Activated CD4-positive, alpha-beta T cell treated with anti-CD3 and anti-CD28 coated beads for 36 hours (primary cell): ENCODE measurements around the gene LYRM9. TPM values are rescaled to one million over a fixed set of nuclear protein-coding genes. Genes with fewer than 3 reads are reported as not detected.

Experiments
- ATAC-seq: fragments of 200-7000 bp; cut with Tn5 transposase; one replicate; pipeline ENCODE4 v1.10.0; 2021; ENCODE audit warnings: mild to moderate bottlenecking, moderate library complexity
- CTCF ChIA-PET: fragments of 350-600 bp; sonication (Branson Sonifier 250); formaldehyde crosslinking; loops from one replicate; lab custom pipeline; 2021; ENCODE audit warnings: antibody characterized with exemption; lab: Charles Lee
- POLR2A ChIA-PET: fragments of 350-600 bp; sonication (Branson Sonifier 250); formaldehyde crosslinking; loops from one replicate; lab custom pipeline; 2021; ENCODE audit warnings: antibody characterized with exemption, inconsistent platforms; lab: Charles Lee
- DNase-seq: peaks from one replicate; pipeline ENCODE4 v3.0.0-alpha.2; 2020
- H3K27ac Mint-ChIP-seq: one replicate; pipeline ENCODE4 v1.8.0; 2021; ENCODE audit warnings: mixed read lengths
- H3K27me3 Mint-ChIP-seq: one replicate; pipeline ENCODE4 v1.8.0; 2021; ENCODE audit warnings: mixed read lengths
- H3K36me3 Mint-ChIP-seq: one replicate; pipeline ENCODE4 v1.8.0; 2021; ENCODE audit warnings: low read depth, mixed read lengths
- H3K4me1 Mint-ChIP-seq: one replicate; pipeline ENCODE4 v1.8.0; 2021; ENCODE audit warnings: mixed read lengths
- H3K4me3 Mint-ChIP-seq: one replicate; pipeline ENCODE4 v1.8.0; 2021; ENCODE audit warnings: mild to moderate bottlenecking, moderate library complexity, mixed read lengths
- H3K9me3 Mint-ChIP-seq: one replicate; pipeline ENCODE4 v1.8.0; 2021; ENCODE audit warnings: low read depth, mixed read lengths
- intact Hi-C, 2 experiments: fragments of 100-400 bp; cut with DNase I in 1 of 2; cut with micrococcal nuclease in 1 of 2; formaldehyde crosslinking; loops; one replicate each; pipeline versions ENCODE4 v1.14.2 to v1.15.1; 2022 to 2024; cut with DNase I, micrococcal nuclease
- total RNA-seq, 2 experiments: library from RNA; stranded (reverse); gene quantifications; one replicate each; pipeline ENCODE4 v1.2.3, GENCODE V29; 2021

Gene LYRM9
- 1 to 10 TPM; 5.9 to 6.3 TPM for total RNA-seq

GRCh38 chr17:27892866-27893769 lies at the start of gene LYRM9:
TSS of gene LYRM9 (minus strand) at chr17:27893365. CDS start at chr17:27882694, 10,671 bp downstream.
- H3K36me3 Mint-ChIP-seq: no peaks in the 10 kb centered on the region
- H3K9me3 Mint-ChIP-seq: no peaks in the 10 kb centered on the region
- peaks cover 21% of the 10 kb centered on the region for H3K4me1 Mint-ChIP-seq
- ChIA-PET POLR2A (interaction anchor here (1.1 kb wide), 1 partner anchor 148 kb away, joined by 5 read pairs; no protein-coding TSS in a partner anchor), CTCF (interaction anchor here (0.6 to 3.9 kb wide), 31 partner anchors 9 to 677 kb away, joined by 3 to 126 read pairs (median 4); partner anchors contain the start of gene NOS2)
- DNase-seq (peak; percentile 96), ATAC-seq (peak; percentile 96)
- peak within 1 kb of the TSS; percentile 63 for H3K27ac Mint-ChIP-seq
- H3K4me3 Mint-ChIP-seq: peak within 1 kb of the TSS; percentile 76
- intact Hi-C loops: loop anchor here (1.0 to 10.0 kb wide), 8 partner anchors 85 to 596 kb away; partner anchors contain the start of genes NLK (in 1 of the 2) and TMEM97 (in 1 of the 2)
- H3K27me3 Mint-ChIP-seq: peaks cover 17% of the 10 kb centered on the region

DNA sequence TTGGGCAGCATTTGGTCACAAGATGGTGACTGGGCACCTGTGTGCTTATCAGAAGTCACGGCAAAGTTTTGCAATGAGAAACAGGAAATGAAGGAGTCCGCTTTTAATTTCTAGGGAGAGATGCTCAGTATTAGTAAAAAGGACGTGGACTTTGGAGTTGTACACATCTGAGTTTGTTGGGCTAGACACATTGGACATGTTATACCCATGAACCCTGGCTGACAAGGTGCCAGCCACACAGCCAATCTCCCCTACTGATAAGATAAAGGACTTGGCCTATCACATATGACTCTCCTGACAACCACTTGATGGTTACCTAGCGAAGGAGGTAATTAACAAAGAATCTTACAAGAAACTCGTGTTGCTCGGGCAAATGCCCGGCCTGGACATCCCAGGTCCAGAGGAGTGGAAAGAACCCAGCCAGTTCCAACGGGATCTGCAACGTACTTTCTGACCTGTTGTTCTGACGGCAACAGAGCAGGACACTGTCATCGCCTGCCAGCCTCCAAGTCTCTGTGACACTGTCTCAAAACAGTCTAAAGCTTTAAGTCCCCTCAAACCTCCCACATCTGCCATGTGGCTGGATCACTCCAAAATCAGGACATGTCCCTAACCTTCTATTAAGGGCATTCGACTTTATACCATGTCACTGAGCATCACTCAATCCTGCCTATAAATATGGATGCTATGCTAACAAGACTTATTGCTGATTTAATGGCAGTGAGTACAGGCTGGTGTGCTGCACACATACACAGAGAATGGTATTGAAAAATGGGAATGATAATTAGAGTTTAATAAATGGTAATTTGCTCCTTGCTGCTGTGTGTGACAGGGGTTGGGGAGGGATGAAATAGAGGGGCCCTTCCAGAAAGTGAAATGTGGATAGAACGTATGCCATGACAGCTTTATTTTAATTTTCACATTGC lies 47.6 kb upstream of the LYRM9 start:
- DNase-seq (no peak), ATAC-seq (no peak)
- ChIA-PET POLR2A (no interaction called here), CTCF (no interaction called here)
- no peaks in the 10 kb centered on the region for H3K36me3 Mint-ChIP-seq
- H3K27me3 Mint-ChIP-seq: peaks cover 7% of the 10 kb centered on the region
- intact Hi-C loops: no loop called here
- H3K4me3 Mint-ChIP-seq: no peak overlapping the region
- H3K9me3 Mint-ChIP-seq: no peaks in the 10 kb centered on the region
- H3K4me1 Mint-ChIP-seq: no peaks in the 10 kb centered on the region
- no peak overlapping the region for H3K27ac Mint-ChIP-seq

GRCh38 chr17:27939474-27940465 lies 46.6 kb upstream of the LYRM9 start:
- ChIA-PET CTCF (interaction anchor here (0.5 to 0.7 kb wide), 2 partner anchors 275 to 563 kb away, joined by 3 to 4 read pairs; no protein-coding TSS in a partner anchor), POLR2A (no interaction called here)
- DNase-seq (no peak), ATAC-seq (no peak)
- H3K4me3 Mint-ChIP-seq: no peak overlapping the region
- intact Hi-C loops: no loop called here
- H3K4me1 Mint-ChIP-seq: no peaks in the 10 kb centered on the region
- H3K36me3 Mint-ChIP-seq: no peaks in the 10 kb centered on the region
- H3K27me3 Mint-ChIP-seq: peaks cover 13% of the 10 kb centered on the region
- no peak overlapping the region for H3K27ac Mint-ChIP-seq
- H3K9me3 Mint-ChIP-seq: no peaks in the 10 kb centered on the region

DNA sequence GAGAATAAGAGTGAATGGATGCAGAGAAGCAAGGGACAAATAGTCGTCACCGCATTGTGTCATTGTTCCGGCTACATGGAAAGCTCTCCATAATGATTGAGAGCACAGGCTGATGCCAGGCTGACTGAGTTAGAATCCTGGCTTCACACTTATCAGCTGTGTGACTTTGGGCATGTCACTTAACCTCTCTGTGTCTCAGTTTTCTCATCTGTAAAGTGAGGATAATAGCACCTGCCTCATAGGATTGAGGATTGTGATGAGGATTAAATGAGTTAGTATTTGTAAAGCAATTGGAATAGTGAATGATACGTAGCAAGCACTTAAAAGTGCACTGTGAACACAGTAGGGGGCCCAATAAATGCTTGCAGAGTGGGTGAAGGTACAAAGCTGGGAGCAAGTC lies 45.7 kb upstream of the LYRM9 start:
- Mint-ChIP-seq H3K27me3 (peaks cover 17% of the 10 kb centered on the region), H3K36me3 (no peaks in the 10 kb centered on the region), H3K4me3 (no peak overlapping the region), H3K9me3 (no peaks in the 10 kb centered on the region), H3K27ac (no peak overlapping the region), H3K4me1 (no peaks in the 10 kb centered on the region)
- CTCF ChIA-PET: no interaction called here
- intact Hi-C loops: no loop called here
- ATAC-seq (no peak), DNase-seq (no peak)
- POLR2A ChIA-PET: no interaction called here

DNA sequence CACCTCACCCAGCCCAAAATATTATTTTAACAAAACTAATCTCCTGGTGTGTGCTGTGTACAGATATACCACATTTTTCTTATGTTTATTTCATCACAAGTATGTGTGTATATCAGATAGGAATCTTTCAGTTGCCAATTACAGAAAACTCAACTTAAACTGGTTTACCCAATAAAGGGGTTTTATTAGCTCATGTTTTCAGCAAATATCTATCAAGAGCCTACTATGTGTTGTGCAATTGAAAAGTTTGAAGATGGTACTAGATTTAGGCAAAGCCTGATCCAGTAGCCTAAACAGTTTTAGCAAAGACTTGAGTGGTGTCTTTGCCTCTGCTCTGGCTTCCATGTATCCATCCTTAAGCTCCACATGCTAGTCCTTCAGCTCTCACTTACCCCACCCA lies 45.1 kb upstream of the LYRM9 start:
- no peaks in the 10 kb centered on the region for H3K4me1 Mint-ChIP-seq
- H3K27me3 Mint-ChIP-seq: peaks cover 20% of the 10 kb centered on the region
- no peaks in the 10 kb centered on the region for H3K9me3 Mint-ChIP-seq
- no peaks in the 10 kb centered on the region for H3K36me3 Mint-ChIP-seq
- DNase-seq (no peak), ATAC-seq (no peak)
- ChIA-PET POLR2A (no interaction called here), CTCF (interaction anchor here (0.6 kb wide), 1 partner anchor 128 kb away, joined by 4 read pairs; no protein-coding TSS in a partner anchor)
- intact Hi-C loops: no loop called here
- no peak overlapping the region for H3K27ac Mint-ChIP-seq
- H3K4me3 Mint-ChIP-seq: no peak overlapping the region

- ATAC-seq: no peak
- POLR2A ChIA-PET: no interaction called here
Observed at GRCh38 chr17:27937025-27937546, 43.9 kb upstream of the LYRM9 start.

GRCh38 chr17:27930000-27930399 lies 36.8 kb upstream of the LYRM9 start:
- Mint-ChIP-seq H3K4me3 (no peak overlapping the region), H3K27ac (no peak overlapping the region), H3K27me3 (peaks cover 10% of the 10 kb centered on the region), H3K9me3 (no peaks in the 10 kb centered on the region), H3K36me3 (no peaks in the 10 kb centered on the region), H3K4me1 (no peaks in the 10 kb centered on the region)
- ChIA-PET POLR2A (no interaction called here), CTCF (no interaction called here)
- no peak for ATAC-seq
- no peak for DNase-seq
- intact Hi-C loops: no loop called here

More at GRCh38 chr17:27937025-27937546, 43.9 kb upstream of the LYRM9 start:
- CTCF ChIA-PET: no interaction called here
- DNase-seq: no peak
- Mint-ChIP-seq H3K4me3 (no peak overlapping the region), H3K36me3 (no peaks in the 10 kb centered on the region), H3K9me3 (no peaks in the 10 kb centered on the region), H3K4me1 (no peaks in the 10 kb centered on the region), H3K27ac (no peak overlapping the region), H3K27me3 (peaks cover 20% of the 10 kb centered on the region)
- intact Hi-C loops: no loop called here

GRCh38 chr17:27928587-27928986 lies 35.4 kb upstream of the LYRM9 start:
- Mint-ChIP-seq H3K27me3 (peaks cover 2% of the 10 kb centered on the region), H3K27ac (no peak overlapping the region), H3K4me1 (no peaks in the 10 kb centered on the region), H3K9me3 (no peaks in the 10 kb centered on the region), H3K36me3 (no peaks in the 10 kb centered on the region), H3K4me3 (no peak overlapping the region)
- ATAC-seq (no peak), DNase-seq (no peak)
- POLR2A ChIA-PET: no interaction called here
- intact Hi-C loops: no loop called here
- CTCF ChIA-PET: no interaction called here

GRCh38 chr17:27927781-27928180 lies 34.6 kb upstream of the LYRM9 start:
- intact Hi-C loops: no loop called here
- H3K27ac Mint-ChIP-seq: no peak overlapping the region
- ATAC-seq (no peak), DNase-seq (no peak)
- H3K9me3 Mint-ChIP-seq: no peaks in the 10 kb centered on the region
- H3K4me3 Mint-ChIP-seq: no peak overlapping the region
- peaks cover 2% of the 10 kb centered on the region for H3K27me3 Mint-ChIP-seq
- H3K36me3 Mint-ChIP-seq: no peaks in the 10 kb centered on the region
- CTCF ChIA-PET: no interaction called here
- no peaks in the 10 kb centered on the region for H3K4me1 Mint-ChIP-seq
- POLR2A ChIA-PET: no interaction called here

DNA sequence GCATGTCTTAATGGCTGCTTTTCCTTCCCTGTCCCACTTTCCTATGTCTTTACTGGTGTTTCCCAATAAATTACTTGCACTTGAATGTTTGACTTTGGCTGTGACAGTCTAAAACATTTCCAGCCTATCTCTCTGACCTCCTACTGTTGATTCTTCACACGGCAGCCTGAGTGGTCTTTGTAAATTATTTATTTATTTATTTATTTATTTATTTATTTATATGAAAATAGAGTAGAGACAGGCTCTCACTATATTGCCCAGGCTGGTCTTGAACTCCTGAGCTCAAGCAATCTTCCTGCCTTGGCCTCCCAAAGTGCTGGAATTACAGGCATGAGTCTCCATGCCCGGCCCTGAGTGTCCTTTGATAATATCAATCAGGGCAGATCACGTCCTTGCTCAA lies 28.4 kb upstream of the LYRM9 start:
- intact Hi-C loops: no loop called here
- no peaks in the 10 kb centered on the region for H3K27me3 Mint-ChIP-seq
- H3K27ac Mint-ChIP-seq: no peak overlapping the region
- H3K4me3 Mint-ChIP-seq: no peak overlapping the region
- H3K4me1 Mint-ChIP-seq: no peaks in the 10 kb centered on the region
- no peaks in the 10 kb centered on the region for H3K9me3 Mint-ChIP-seq
- ATAC-seq (no peak), DNase-seq (no peak)
- POLR2A ChIA-PET: no interaction called here
- CTCF ChIA-PET: no interaction called here
- H3K36me3 Mint-ChIP-seq: no peaks in the 10 kb centered on the region
